K562 (cell line): Measurements from ENCODE around the gene PITX1.

Experiments used
- CTCF ChIP-seq, 3 experiments: IDR thresholded peaks in 2 of 3; conservative IDR thresholded peaks in 1 of 3; 2 replicates each; pipeline ENCODE4 v1.5.1; 2011 to 2012; ENCODE audit warnings: low read length in 3 of 3, mild to moderate bottlenecking in 3 of 3, control low read depth in 2 of 3, improper control_type of control experiment in 1 of 3, inconsistent platforms in 1 of 3, low read depth in 1 of 3, mixed read lengths in 1 of 3, moderate library complexity in 1 of 3; ENCODE audit not compliant: insufficient read depth in 2 of 3
- FOXK2 ChIP-seq, 2 experiments: fragments of 450-650 bp; IDR thresholded peaks in 1 of 2; conservative IDR thresholded peaks in 1 of 2; 2 replicates each; pipeline ENCODE4 v1.6.1; 2016; ENCODE audit warnings: low read depth in 2 of 2, mild to moderate bottlenecking in 1 of 2
- KLF16 ChIP-seq: IDR thresholded peaks from 2 replicates; pipeline ENCODE4 v1.6.1; 2016; ENCODE audit warnings: antibody characterized with exemption
- MLX ChIP-seq, 2 experiments: fragments of 450-650 bp in 1 of 2; sonication (generic) in 1 of 2; formaldehyde crosslinking; conservative IDR thresholded peaks; 2 replicates each; pipeline versions ENCODE4 v1.4.0 to v1.8.1; 2020 to 2022; ENCODE audit warnings: mild to moderate bottlenecking in 1 of 2, missing genetic modification reagents in 1 of 2
- SMC3 ChIP-seq: conservative IDR thresholded peaks from 2 replicates; pipeline ENCODE4 v1.6.1; 2011; ENCODE audit warnings: low read depth, low read length, improper control_type of control experiment; ENCODE audit not compliant: insufficient read depth
- TBP ChIP-seq: optimal IDR thresholded peaks from 2 replicates; pipeline ENCODE3; 2011; ENCODE audit warnings: low read depth, low read length, improper control_type of control experiment
- TEAD4 ChIP-seq, 2 experiments: sonication (generic) in 1 of 2; formaldehyde crosslinking in 1 of 2; IDR thresholded peaks; 2 replicates each; pipeline versions ENCODE4 v1.6.1 to v1.8.0; 2012 to 2022; ENCODE audit warnings: borderline replicate concordance in 1 of 2, inconsistent platforms in 1 of 2, low read length in 1 of 2, mild to moderate bottlenecking in 1 of 2, missing genetic modification reagents in 1 of 2
- ZNF830 ChIP-seq: fragments of 250-450 bp; sonication (Bioruptor Pico); IDR thresholded peaks from 2 replicates; pipeline ENCODE4 v1.5.0; 2021; ENCODE audit warnings: mild to moderate bottlenecking
- ZZZ3 ChIP-seq: fragments of 450-650 bp; IDR thresholded peaks from 2 replicates; pipeline ENCODE4 v1.6.1; 2016; ENCODE audit warnings: antibody characterized with exemption, mild to moderate bottlenecking, moderate library complexity

- no peak for TF ChIP-seq FOXK2 (conservative IDR thresholded peaks at IDR 0.05 in 1 of 2, IDR thresholded peaks at IDR 0.05 in 1 of 2; ENCODE audit: low read depth in 2 of 2)
- no peak for TF ChIP-seq KLF16
- no peak for TF ChIP-seq ZZZ3
- TF ChIP-seq CTCF (IDR thresholded peaks at IDR 0.05 in 2 of 3, conservative IDR thresholded peaks at IDR 0.05 in 1 of 3; ENCODE audit: insufficient read depth in 2 of 3, low read depth in 1 of 3, low read length in 3 of 3), result no peak
- no peak for TF ChIP-seq SMC3
- no peak for TF ChIP-seq ZNF830 (CRISPR knock-in tag)
- TF ChIP-seq TEAD4 (IDR thresholded peaks at IDR 0.05; ENCODE audit: low read length), result no peak
- TF ChIP-seq TEAD4 (CRISPR knock-in tag; IDR thresholded peaks at IDR 0.05; ENCODE audit: borderline replicate concordance), result no peak
- TF ChIP-seq MLX (CRISPR knock-in tag; conservative IDR thresholded peaks at IDR 0.05), result no peak
- TF ChIP-seq TBP, result no peak
Measured at GRCh38 chr5:135037519-135038204, 3.6 kb upstream of the PITX1 start.
